ENCODE measurements around the gene CALCR.

Gene CALCR

GRCh38 chr7:93447509-93447908 is 127.0 kb downstream of the CALCR start:
- no peak for DNase-seq

GRCh38 chr7:93442478-93443224 is 131.9 kb downstream of the CALCR start:
- DNase-seq, result no peak

GRCh38 chr7:93435791-93436190 is 138.7 kb downstream of the CALCR start:
- no peak for DNase-seq

- DNase-seq, result no peak
These were observed 142.4 kb downstream of the CALCR start for GRCh38 chr7:93432130-93432529.

GRCh38 chr7:93430917-93431588 is 143.5 kb downstream of the CALCR start:
- no peak for DNase-seq

- no peak for DNase-seq
These were observed 145.0 kb downstream of the CALCR start for GRCh38 chr7:93429563-93429962.

- no peak for DNase-seq
These were observed 147.4 kb downstream of the CALCR start for GRCh38 chr7:93427107-93427506.

- DNase-seq, result no peak
These were observed 148.3 kb downstream of the CALCR start for GRCh38 chr7:93426155-93426696.

- DNase-seq, result no peak
These were observed 159.9 kb downstream of the CALCR start for GRCh38 chr7:93414574-93414973.

GRCh38 chr7:93409324-93409723 is 165.2 kb downstream of the CALCR start:
- DNase-seq, result no peak

- DNase-seq, result no peak
These were observed 167.3 kb downstream of the CALCR start for GRCh38 chr7:93407239-93407638.

- DNase-seq, result no peak
These were observed 171.6 kb downstream of the CALCR start for GRCh38 chr7:93402944-93403343.

- DNase-seq, result no peak
These were observed 174.9 kb downstream of the CALCR start for GRCh38 chr7:93399642-93400041.

- DNase-seq, result no peak
These were observed 181.5 kb downstream of the CALCR start for GRCh38 chr7:93392984-93393383.

- no peak for DNase-seq
These were observed 183.9 kb downstream of the CALCR start for GRCh38 chr7:93390660-93391059.

- DNase-seq, result no peak
These were observed 192.2 kb downstream of the CALCR start for GRCh38 chr7:93382362-93382761.

- DNase-seq, result no peak
These were observed 196.3 kb downstream of the CALCR start for GRCh38 chr7:93378131-93378760.

- DNase-seq, result no peak
These were observed 198.9 kb downstream of the CALCR start for GRCh38 chr7:93375603-93376002.

Data from right kidney (tissue), 1 donor.